SK-N-MC (cell line): Measurements from ENCODE around the gene TAPT1.

ENCODE experiments used
- EZH2 ChIP-seq: fragments of 200-600 bp; sonication (generic); IDR thresholded peaks from one replicate; pipeline ENCODE4 v1.6.1; 2017; ENCODE audit warnings: antibody characterized with exemption
- POLR2AphosphoS5 ChIP-seq: IDR thresholded peaks from 2 replicates; pipeline ENCODE4 v1.6.1; 2012; ENCODE audit warnings: mild to moderate bottlenecking, low read depth, low read length, borderline replicate concordance

DNA sequence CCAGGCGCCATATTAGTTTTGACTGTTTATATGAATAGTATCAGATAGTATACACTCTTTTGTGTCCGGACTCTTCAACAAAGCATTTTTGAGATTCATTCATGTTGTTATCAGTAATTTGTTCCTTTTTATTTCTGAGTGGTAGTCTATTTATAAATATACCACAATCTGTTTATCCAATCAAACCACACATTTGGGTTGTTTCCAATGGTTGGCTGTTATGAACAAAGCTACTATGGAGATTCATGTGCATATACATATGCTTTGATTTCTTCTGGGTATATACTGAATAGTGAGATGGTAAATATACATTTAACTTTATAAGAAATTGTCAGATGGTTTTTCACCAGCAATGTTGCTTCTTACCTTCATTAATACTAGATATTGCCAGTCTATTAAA is 36.8 kb upstream of the TAPT1 start:
- no peak for TF ChIP-seq EZH2
- TF ChIP-seq POLR2AphosphoS5: no peak
